B cell (primary cell): ENCODE data around the gene C20orf173. TPM values are rescaled to one million over a fixed set of nuclear protein-coding genes. Genes with fewer than 3 reads are reported as not detected.
A peak's percentile ranks its signal among the peaks of the same experiment; 100 is the strongest.

Source experiments
- ATAC-seq: fragments of 200-7000 bp; cut with Tn5 transposase; one replicate; pipeline ENCODE4 v1.10.0; 2021; ENCODE audit warnings: low read depth, mild to moderate bottlenecking, moderate number of reproducible peaks, moderate library complexity
- CTCF ChIA-PET: fragments of 350-600 bp; sonication (Branson Sonifier 250); formaldehyde crosslinking; loops from one replicate; lab custom pipeline; 2021; ENCODE audit warnings: antibody characterized with exemption, inconsistent platforms; lab: Charles Lee
- POLR2A ChIA-PET: fragments of 350-600 bp; sonication (Branson Sonifier 250); formaldehyde crosslinking; loops from one replicate; lab custom pipeline; 2021; ENCODE audit warnings: antibody characterized with exemption; lab: Charles Lee
- DNase-seq: peaks from one replicate; pipeline ENCODE4 v3.0.0; 2013
- H2AFZ ChIP-seq: 2 replicates; pipeline ENCODE4 v1.6.1; 2012; ENCODE audit warnings: mild to moderate bottlenecking, low read depth, low read length; ENCODE audit not compliant: insufficient read depth, poor library complexity, severe bottlenecking
- H3K27ac ChIP-seq, 2 donors: 1 replicate in 1 of 2; 2 replicates in 1 of 2; pipeline ENCODE4 v1.5.1; 2012 to 2013; ENCODE audit warnings: low read length in 2 of 2, mild to moderate bottlenecking in 2 of 2, moderate library complexity in 1 of 2
- H3K27me3 ChIP-seq, 4 experiments: fragments of 200-600 bp in 1 of 4; sonication (generic) in 1 of 4; replicated peaks in 1 of 4; 1 replicate in 2 of 4; 2 replicates in 2 of 4; pipeline versions ENCODE4 v1.6.1 to v1.7.0; 2013 to 2016; ENCODE audit warnings: low read length in 3 of 4, mild to moderate bottlenecking in 2 of 4, mixed read lengths in 1 of 4, moderate library complexity in 1 of 4; ENCODE audit not compliant: insufficient read depth in 4 of 4, control insufficient read depth in 3 of 4; ENCODE audit errors: control extremely low read depth in 1 of 4
- H3K36me3 ChIP-seq, 2 experiments: replicated peaks in 1 of 2; 1 replicate in 1 of 2; 2 replicates in 1 of 2; pipeline versions ENCODE4 v1.6.1 to v1.7.1; 2013; ENCODE audit warnings: low read length in 1 of 2; ENCODE audit not compliant: insufficient read depth in 2 of 2, control insufficient read depth in 1 of 2; ENCODE audit errors: control extremely low read depth in 1 of 2, extremely low read depth in 1 of 2
- H3K4me1 ChIP-seq, 2 donors: fragments of 200-600 bp in 1 of 2; sonication (generic) in 1 of 2; 1 replicate in 1 of 2; 2 replicates in 1 of 2; pipeline versions ENCODE4 v1.5.1 to v1.6.1; 2013 to 2017; ENCODE audit warnings: low read length in 2 of 2; ENCODE audit not compliant: control insufficient read depth in 2 of 2, insufficient read depth in 2 of 2
- H3K4me2 ChIP-seq: replicated peaks from 2 replicates; pipeline ENCODE3; 2012; ENCODE audit warnings: mild to moderate bottlenecking, low read depth, low read length; ENCODE audit not compliant: poor library complexity, severe bottlenecking
- H3K4me3 ChIP-seq, 5 experiments: fragments of 200-600 bp in 1 of 5; sonication (generic) in 1 of 5; 1 replicate in 3 of 5; 2 replicates in 2 of 5; pipeline versions ENCODE4 v1.5.1 to v1.7.0; 2011 to 2016; ENCODE audit warnings: low read length in 4 of 5, mild to moderate bottlenecking in 4 of 5, low read depth in 2 of 5, control low read depth in 1 of 5, moderate library complexity in 1 of 5; ENCODE audit not compliant: insufficient read depth in 1 of 5; ENCODE audit errors: control extremely low read depth in 1 of 5, extremely low read depth in 1 of 5
- H3K79me2 ChIP-seq: fragments of 200-600 bp; sonication (generic); one replicate; pipeline ENCODE4 v1.6.0; 2016; ENCODE audit warnings: low read length; ENCODE audit not compliant: control insufficient read depth, insufficient read depth
- H3K9ac ChIP-seq: fragments of 200-600 bp; sonication (generic); 2 replicates; pipeline ENCODE4 v1.6.1; 2017; ENCODE audit warnings: mild to moderate bottlenecking, low read length, moderate library complexity
- H3K9me3 ChIP-seq, 3 donors: one replicate each; pipeline versions ENCODE4 v1.6.1 to v1.7.1; 2013; ENCODE audit warnings: low read length in 2 of 3; ENCODE audit not compliant: control insufficient read depth in 2 of 3, insufficient read depth in 1 of 3; ENCODE audit errors: control extremely low read depth in 1 of 3
- H4K20me1 ChIP-seq: 2 replicates; pipeline ENCODE4 v1.6.0; 2012; ENCODE audit warnings: mild to moderate bottlenecking, low read length; ENCODE audit not compliant: insufficient read depth, control insufficient read depth, poor library complexity, severe bottlenecking
- H3K27ac Mint-ChIP-seq: one replicate; pipeline ENCODE4 v1.8.0; 2021; ENCODE audit warnings: mixed read lengths
- H3K27me3 Mint-ChIP-seq: one replicate; pipeline ENCODE4 v1.8.0; 2021; ENCODE audit warnings: mixed read lengths
- H3K4me1 Mint-ChIP-seq: one replicate; pipeline ENCODE4 v1.8.0; 2021; ENCODE audit warnings: mixed read lengths
- H3K4me3 Mint-ChIP-seq: one replicate; pipeline ENCODE4 v1.8.0; 2021; ENCODE audit warnings: mixed read lengths
- H3K9me3 Mint-ChIP-seq: one replicate; pipeline ENCODE4 v1.8.0; 2022; ENCODE audit warnings: mixed read lengths; ENCODE audit not compliant: insufficient read depth
- CTCF ChIP-seq: fragments of 200-600 bp; IDR thresholded peaks from one replicate; pipeline ENCODE4 v1.8.0; 2022; ENCODE audit warnings: antibody characterized with exemption, mild to moderate bottlenecking
- EZH2 ChIP-seq: IDR thresholded peaks from 2 replicates; pipeline ENCODE4 v1.6.1; 2012; ENCODE audit warnings: borderline replicate concordance, low read depth, mild to moderate bottlenecking, moderate library complexity, low read length; ENCODE audit not compliant: insufficient read depth, poor library complexity, severe bottlenecking
- WGBS: methylation state at CpG from one replicate; pipeline ENCODE4 v1.1.5; 2013; ENCODE audit warnings: missing lambda C conversion rate; ENCODE audit not compliant: insufficient coverage; 5-methylcytosine and 5-hydroxymethylcytosine counted together
- intact Hi-C: fragments of 100-400 bp; cut with micrococcal nuclease; formaldehyde crosslinking; loops from one replicate; pipeline ENCODE4 v1.10.0; 2022
- polyA plus RNA-seq: library from polyadenylated mRNA; depleted of rRNA; stranded (reverse); fragments of >200 nt; gene quantifications from 2 replicates; pipeline ENCODE4 v1.2.3, GENCODE V29; 2012
- total RNA-seq, 2 donors: library from RNA; stranded (reverse); fragments of 120-200 nt in 1 of 2; gene quantifications; 1 replicate in 1 of 2; 2 replicates in 1 of 2; pipeline versions ENCODE4 v1.2.3 to v1.2.4, GENCODE V29; 2013 to 2022

Gene C20orf173
- total and polyA plus RNA-seq, 2 donors (not counting 1 experiment from before 2014, with no cell fraction given): not detected

- Mint-ChIP-seq H3K4me3 (no peak overlapping the region), H3K27me3 (no peaks in the 10 kb centered on the region), H3K4me1 (peaks cover 26% of the 10 kb centered on the region), H3K27ac (no peak overlapping the region), H3K9me3 (no peaks in the 10 kb centered on the region)
- no peak overlapping the region for H3K27ac ChIP-seq
- H3K4me3 ChIP-seq: no peak overlapping the region
- no peaks in the 10 kb centered on the region for H3K27me3 ChIP-seq
- intact Hi-C loops: loop anchor here (5.0 kb wide), 6 partner anchors 228 to 1552 kb away; partner anchors contain the start of genes AHCY, EDEM2, EIF6 and PHF20
- TF ChIP-seq CTCF: no peak
- TF ChIP-seq EZH2: no peak
- peaks cover 0 to 37% of the 10 kb centered on the region in 2 experiments for H3K36me3 ChIP-seq
- H3K4me2 ChIP-seq: no peak overlapping the region
- peaks cover 9 to 18% of the 10 kb centered on the region in 2 donors for H3K4me1 ChIP-seq
- CTCF ChIA-PET: no interaction called here
- H3K79me2 ChIP-seq: no peaks in the 10 kb centered on the region
- no peak for ATAC-seq
- POLR2A ChIA-PET: no interaction called here
- H2AFZ ChIP-seq: no peak overlapping the region
- no peaks in the 10 kb centered on the region for H3K9me3 ChIP-seq
- no peaks in the 10 kb centered on the region for H4K20me1 ChIP-seq
- DNase-seq: no peak
- no peak overlapping the region for H3K9ac ChIP-seq
- 96% methylated on average over 13 of the region's 16 CpGs for WGBS
Observed at GRCh38 chr20:35544436-35544835, 15.0 kb upstream of the C20orf173 start.

- DNase-seq: no peak
- CTCF ChIA-PET: interaction anchor here (1.0 to 2.2 kb wide), 4 partner anchors 31 to 344 kb away, joined by 3 to 7 read pairs (median 6); no protein-coding TSS in a partner anchor
- H3K4me1 ChIP-seq: peaks cover 9 to 18% of the 10 kb centered on the region in 2 donors
- no peak overlapping the region for H2AFZ ChIP-seq
- H3K27ac ChIP-seq: no peak overlapping the region
- H3K36me3 ChIP-seq: peaks cover 0 to 22% of the 10 kb centered on the region in 2 experiments
- Mint-ChIP-seq H3K4me3 (peak overlapping the region; percentile 94), H3K27ac (peak overlapping the region; percentile 94), H3K9me3 (no peaks in the 10 kb centered on the region), H3K4me1 (peaks cover 26% of the 10 kb centered on the region), H3K27me3 (no peaks in the 10 kb centered on the region)
- H3K4me2 ChIP-seq: peak overlapping the region; percentile 97
- POLR2A ChIA-PET: interaction anchor here (1.2 to 1.4 kb wide), 2 partner anchors 73 to 121 kb away, joined by 4 read pairs; partner anchors contain the start of gene SPAG4
- H3K79me2 ChIP-seq: no peaks in the 10 kb centered on the region
- no peak overlapping the region for H3K9ac ChIP-seq
- no peaks in the 10 kb centered on the region for H3K9me3 ChIP-seq
- no peaks in the 10 kb centered on the region for H4K20me1 ChIP-seq
- no peaks in the 10 kb centered on the region for H3K27me3 ChIP-seq
- no CpG with 5 or more reads among the region's 1 CpG for WGBS
- no peak overlapping the region for H3K4me3 ChIP-seq
- TF ChIP-seq CTCF: no peak
- TF ChIP-seq EZH2: no peak
- intact Hi-C loops: loop anchor here (1.0 to 5.0 kb wide), 10 partner anchors 73 to 1551 kb away; partner anchors contain the start of genes AHCY, CEP250, CPNE1 and EDEM2
- ATAC-seq: no peak
Observed at GRCh38 chr20:35542990-35543389, 13.5 kb upstream of the C20orf173 start.
